HEK293T (cell line): ENCODE measurements around the gene ZHX3.

Source experiments
- CTCF ChIA-PET: fragments of 350-600 bp; formaldehyde crosslinking; extraction: SDS; loops from one replicate; lab custom pipeline; 2021; ENCODE audit warnings: antibody characterized with exemption, inconsistent platforms; lab: Yijun Ruan, JAX
- POLR2A ChIA-PET: fragments of 350-600 bp; formaldehyde crosslinking; extraction: SDS; loops from one replicate; lab custom pipeline; 2020; ENCODE audit warnings: antibody characterized with exemption, inconsistent platforms; lab: Yijun Ruan, JAX
- DNase-seq: peaks from one replicate; pipeline ENCODE4 v3.0.0; 2012; ENCODE audit warnings: mixed read lengths; ENCODE audit errors: extremely low spot score
- ARNT ChIP-seq: fragments of 450-650 bp; IDR thresholded peaks from 2 replicates; pipeline ENCODE4 v1.6.1; 2017; ENCODE audit warnings: mild to moderate bottlenecking
- BHLHE40 ChIP-seq: fragments of 450-650 bp; IDR thresholded peaks from 2 replicates; pipeline ENCODE4 v1.6.1; 2016; ENCODE audit warnings: mild to moderate bottlenecking, moderate library complexity, borderline replicate concordance
- CTBP1 ChIP-seq: fragments of 450-650 bp; IDR thresholded peaks from 2 replicates; pipeline ENCODE4 v1.6.1; 2016; ENCODE audit warnings: borderline replicate concordance
- ELF4 ChIP-seq: fragments of 450-650 bp; IDR thresholded peaks from 2 replicates; pipeline ENCODE4 v1.6.1; 2017; ENCODE audit warnings: antibody characterized with exemption
- FOXA1 ChIP-seq: fragments of 450-650 bp; IDR thresholded peaks from 2 replicates; pipeline ENCODE4 v1.6.1; 2016; ENCODE audit warnings: mild to moderate bottlenecking
- FOXK2 ChIP-seq: fragments of 450-650 bp; IDR thresholded peaks from 2 replicates; pipeline ENCODE4 v1.6.1; 2016; ENCODE audit warnings: mild to moderate bottlenecking
- FOXM1 ChIP-seq: fragments of 450-650 bp; IDR thresholded peaks from 2 replicates; pipeline ENCODE4 v1.6.1; 2017; ENCODE audit warnings: mild to moderate bottlenecking, borderline replicate concordance
- HDGF ChIP-seq: fragments of 450-650 bp; IDR thresholded peaks from 2 replicates; pipeline ENCODE4 v1.6.1; 2017; ENCODE audit warnings: antibody characterized with exemption, borderline replicate concordance
- L3MBTL2 ChIP-seq: fragments of 450-650 bp; conservative IDR thresholded peaks from 2 replicates; pipeline ENCODE4 v1.6.1; 2016; ENCODE audit warnings: mild to moderate bottlenecking
- LEF1 ChIP-seq: fragments of 450-650 bp; IDR thresholded peaks from 2 replicates; pipeline ENCODE4 v1.6.1; 2017; ENCODE audit warnings: mild to moderate bottlenecking, borderline replicate concordance
- NFRKB ChIP-seq: fragments of 450-650 bp; IDR thresholded peaks from 2 replicates; pipeline ENCODE4 v1.6.1; 2016; ENCODE audit warnings: mild to moderate bottlenecking, moderate library complexity
- PKNOX1 ChIP-seq: fragments of 450-650 bp; IDR thresholded peaks from 2 replicates; pipeline ENCODE4 v1.6.1; 2016
- SP1 ChIP-seq: fragments of 450-650 bp; IDR thresholded peaks from 2 replicates; pipeline ENCODE4 v1.6.1; 2017
- SUZ12 ChIP-seq: fragments of 450-650 bp; IDR thresholded peaks from 2 replicates; pipeline ENCODE4 v1.6.1; 2016; ENCODE audit warnings: mild to moderate bottlenecking
- TARDBP ChIP-seq: fragments of 450-650 bp; IDR thresholded peaks from 2 replicates; pipeline ENCODE4 v1.6.1; 2016
- ZNF384 ChIP-seq: fragments of 450-650 bp; IDR thresholded peaks from 2 replicates; pipeline ENCODE4 v1.6.1; 2016

The ZHX3 gene

DNA sequence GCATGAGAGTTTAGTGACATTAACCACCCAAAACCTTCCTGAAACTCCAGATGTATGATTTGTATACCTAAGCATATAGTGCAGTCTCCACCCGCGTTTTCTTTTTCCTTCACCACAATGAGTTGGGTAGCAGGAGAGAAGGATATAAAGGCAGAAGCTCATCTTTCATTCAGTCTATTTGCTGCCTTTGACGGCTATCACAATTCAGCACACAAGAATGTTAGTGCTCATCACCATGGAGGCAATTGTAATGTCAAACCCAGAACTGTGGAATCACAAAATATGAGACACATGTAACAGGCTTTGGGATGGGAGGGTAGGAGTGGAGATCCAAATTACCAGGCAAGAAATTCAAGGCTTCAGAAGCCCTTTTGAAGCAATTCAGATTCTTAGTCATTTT lies 17.6 kb downstream of the ZHX3 start:
- POLR2A ChIA-PET = no interaction called here
- CTCF ChIA-PET = no interaction called here
- TF ChIP-seq HDGF (no peak), L3MBTL2 (no peak), SUZ12 (no peak), NFRKB (no peak), ELF4 (no peak), PKNOX1 (no peak)
- DNase-seq = no peak

- no peak for DNase-seq
- ChIA-PET CTCF (interaction anchor here (0.6 kb wide), 1 partner anchor 36 kb away, joined by 7 read pairs; no protein-coding TSS in a partner anchor), POLR2A (no interaction called here)
- TF ChIP-seq FOXA1 (no peak), SUZ12 (no peak), NFRKB (no peak), ARNT (no peak), L3MBTL2 (no peak), HDGF (no peak), SP1 (no peak), BHLHE40 (no peak), FOXM1 (no peak), ELF4 (no peak), TARDBP (no peak), CTBP1 (no peak)
Measured at GRCh38 chr20:41293269-41294037, 24.1 kb downstream of the ZHX3 start.

DNA sequence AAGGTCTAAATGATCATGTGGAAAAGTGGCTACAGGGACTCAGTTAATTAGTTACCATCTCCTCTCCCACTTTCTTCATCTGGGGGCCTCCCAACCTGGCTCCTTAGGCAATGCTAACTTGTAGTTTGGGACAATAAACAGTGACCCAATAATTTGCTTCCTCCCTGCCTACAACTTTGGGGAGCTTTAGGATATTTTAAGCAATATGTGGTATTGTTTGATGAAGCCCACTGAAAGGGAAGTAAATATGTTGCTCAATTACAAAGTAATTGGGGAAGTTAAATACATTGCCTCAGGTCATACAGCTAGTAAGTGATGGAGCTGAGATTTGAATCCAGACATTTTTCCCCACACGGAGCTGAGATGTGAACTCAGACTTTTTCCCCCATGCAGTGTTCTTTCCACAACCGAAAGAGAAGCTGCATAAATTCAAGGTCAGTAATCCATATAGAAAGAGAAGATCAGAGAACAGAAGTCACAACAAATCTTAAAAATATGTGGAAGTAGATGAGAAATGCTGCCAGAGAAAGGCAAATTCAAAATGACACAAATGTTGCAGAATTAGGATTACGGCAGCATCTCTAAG lies 26.6 kb downstream of the ZHX3 start:
- CTCF ChIA-PET = no interaction called here
- no peak for DNase-seq
- POLR2A ChIA-PET = no interaction called here
- TF ChIP-seq NFRKB (no peak), FOXK2 (no peak), SP1 (no peak), HDGF (no peak)

- ChIA-PET CTCF (no interaction called here), POLR2A (no interaction called here)
- TF ChIP-seq SP1 (no peak), ARNT (no peak), FOXK2 (no peak), SUZ12 (no peak), FOXA1 (no peak), ZNF384 (no peak), HDGF (no peak), FOXM1 (no peak), NFRKB (no peak), BHLHE40 (no peak), LEF1 (no peak), PKNOX1 (no peak), TARDBP (no peak), ELF4 (no peak), L3MBTL2 (no peak), CTBP1 (no peak)
- DNase-seq = no peak
Measured at GRCh38 chr20:41287327-41287726, 30.2 kb downstream of the ZHX3 start.

GRCh38 chr20:41286240-41286851 lies 31.2 kb downstream of the ZHX3 start:
- ChIA-PET POLR2A (no interaction called here), CTCF (no interaction called here)
- DNase-seq = no peak
- TF ChIP-seq L3MBTL2 = no peak
- TF ChIP-seq FOXM1 = no peak
- TF ChIP-seq FOXK2 = no peak
- no peak for TF ChIP-seq FOXA1
- TF ChIP-seq NFRKB = no peak
- no peak for TF ChIP-seq TARDBP
- TF ChIP-seq HDGF = no peak
- TF ChIP-seq ELF4 = no peak
- no peak for TF ChIP-seq SUZ12
- TF ChIP-seq LEF1 = no peak
- no peak for TF ChIP-seq SP1
- TF ChIP-seq ZNF384 = no peak
- TF ChIP-seq PKNOX1 = no peak
- no peak for TF ChIP-seq CTBP1
- TF ChIP-seq BHLHE40 = no peak
- TF ChIP-seq ARNT = no peak

DNA sequence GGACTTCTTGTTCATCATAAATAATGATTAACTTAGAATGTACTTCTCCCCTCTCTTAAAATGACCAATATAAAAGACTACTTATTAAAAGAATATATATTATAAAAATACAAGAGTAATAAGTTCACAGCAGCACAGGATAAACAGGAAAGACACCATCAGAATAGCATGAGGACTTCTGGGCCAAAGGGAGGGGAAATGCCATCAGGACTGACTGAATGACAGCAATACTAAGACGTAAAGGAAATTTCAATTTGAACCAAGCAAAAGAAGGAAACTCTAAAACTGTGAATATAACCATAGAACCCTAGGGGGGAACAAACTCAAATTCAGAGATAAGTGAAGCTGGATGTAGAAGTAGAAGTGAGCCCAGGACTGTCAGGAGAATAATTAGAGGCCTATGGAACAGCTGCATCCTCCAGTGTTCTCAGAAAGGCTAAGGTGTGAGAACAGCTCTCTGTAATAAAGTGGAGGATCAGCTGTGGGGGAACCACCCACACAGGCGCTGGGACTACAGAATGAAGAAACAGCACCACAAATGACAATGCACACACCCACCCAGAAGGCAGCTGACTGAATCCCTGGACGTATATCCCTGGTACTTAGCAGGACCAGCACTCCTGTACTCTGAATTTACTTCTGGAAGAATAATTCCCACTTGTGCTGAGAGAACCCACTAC lies 37.8 kb downstream of the ZHX3 start:
- no peak for TF ChIP-seq TARDBP
- no peak for TF ChIP-seq ELF4
- TF ChIP-seq SUZ12 = no peak
- ChIA-PET POLR2A (no interaction called here), CTCF (no interaction called here)
- DNase-seq = no peak
